Muscle layer of colon (tissue), 2 donors: ENCODE measurements around the gene ERCC3.
"Not testable (repeated sequence)": the region's sequence is repeated elsewhere in the genome, so short reads cannot be mapped to it uniquely, and the experiment has no call there.

Source experiments
- H3K27ac ChIP-seq: one replicate; pipeline ENCODE4 v1.7.0; 2013; ENCODE audit warnings: low read depth, mild to moderate bottlenecking, low read length, moderate library complexity
- H3K27me3 ChIP-seq, 2 donors: one replicate each; pipeline ENCODE4 v1.7.0; 2013; ENCODE audit warnings: low read length in 2 of 2, mild to moderate bottlenecking in 2 of 2; ENCODE audit not compliant: insufficient read depth in 2 of 2, control insufficient read depth in 1 of 2
- H3K36me3 ChIP-seq: one replicate; pipeline ENCODE4 v1.7.0; 2013; ENCODE audit warnings: mild to moderate bottlenecking, low read length; ENCODE audit not compliant: insufficient read depth
- H3K4me1 ChIP-seq: one replicate; pipeline ENCODE4 v1.7.0; 2013; ENCODE audit warnings: mild to moderate bottlenecking, low read length; ENCODE audit not compliant: insufficient read depth
- H3K4me3 ChIP-seq, 2 donors: one replicate each; pipeline ENCODE4 v1.7.0; 2013; ENCODE audit warnings: low read length in 2 of 2, low read depth in 1 of 2, mild to moderate bottlenecking in 1 of 2, moderate library complexity in 1 of 2
- H3K9ac ChIP-seq: one replicate; pipeline ENCODE4 v1.7.0; 2013; ENCODE audit warnings: low read length
- H3K9me3 ChIP-seq: one replicate; pipeline ENCODE4 v1.7.0; 2013; ENCODE audit warnings: mild to moderate bottlenecking, low read length
- donor health status: abdominal sarcoma.
- donor health status: Adenocarcinoma of cecum.

ERCC3 gene

GRCh38 chr2:127239395-127239794 lies 54.5 kb downstream of the ERCC3 start:
- H3K9me3 ChIP-seq, result no peaks in the 10 kb centered on the region
- H3K36me3 ChIP-seq, result no peaks in the 10 kb centered on the region
- H3K4me1 ChIP-seq, result no peaks in the 10 kb centered on the region
- no peak overlapping the region for H3K27ac ChIP-seq
- H3K4me3 ChIP-seq, result no peak overlapping the region
- no peaks in the 10 kb centered on the region for H3K27me3 ChIP-seq
- H3K9ac ChIP-seq, result no peak overlapping the region

GRCh38 chr2:127237768-127238167 lies 56.2 kb downstream of the ERCC3 start:
- not testable (repeated sequence) for H3K9me3 ChIP-seq, H3K36me3 ChIP-seq, H3K4me1 ChIP-seq, H3K27me3 ChIP-seq, H3K9ac ChIP-seq, H3K27ac ChIP-seq, H3K4me3 ChIP-seq

- Histone ChIP-seq H3K9me3 (no peaks in the 10 kb centered on the region), H3K27me3 (no peaks in the 10 kb centered on the region), H3K27ac (no peak overlapping the region)
Measured at GRCh38 chr2:127235082-127235702, 58.8 kb downstream of the ERCC3 start.

GRCh38 chr2:127233710-127234109 lies 60.2 kb downstream of the ERCC3 start:
- H3K4me3 ChIP-seq, result no peak overlapping the region
- H3K9me3 ChIP-seq, result no peaks in the 10 kb centered on the region
- H3K36me3 ChIP-seq, result no peaks in the 10 kb centered on the region
- H3K27ac ChIP-seq, result no peak overlapping the region
- no peaks in the 10 kb centered on the region for H3K4me1 ChIP-seq
- H3K27me3 ChIP-seq, result no peaks in the 10 kb centered on the region
- H3K9ac ChIP-seq, result no peak overlapping the region

More at GRCh38 chr2:127235082-127235702, 58.8 kb downstream of the ERCC3 start:
- Histone ChIP-seq H3K4me1 (no peaks in the 10 kb centered on the region), H3K9ac (no peak overlapping the region), H3K4me3 (no peak overlapping the region), H3K36me3 (no peaks in the 10 kb centered on the region)

GRCh38 chr2:127231130-127231865 lies 62.6 kb downstream of the ERCC3 start:
- Histone ChIP-seq H3K4me1 (peaks cover 7% of the 10 kb centered on the region), H3K27me3 (no peaks in the 10 kb centered on the region), H3K9ac (no peak overlapping the region), H3K27ac (no peak overlapping the region), H3K4me3 (no peak overlapping the region), H3K9me3 (no peaks in the 10 kb centered on the region), H3K36me3 (no peaks in the 10 kb centered on the region)

- Histone ChIP-seq H3K4me3 (no peak overlapping the region), H3K9ac (no peak overlapping the region), H3K9me3 (no peaks in the 10 kb centered on the region), H3K27ac (no peak overlapping the region), H3K36me3 (no peaks in the 10 kb centered on the region), H3K27me3 (no peaks in the 10 kb centered on the region), H3K4me1 (peaks cover 9% of the 10 kb centered on the region)
Measured at GRCh38 chr2:127229555-127229954, 64.4 kb downstream of the ERCC3 start.

- Histone ChIP-seq H3K4me1 (peaks cover 9% of the 10 kb centered on the region), H3K9ac (no peak overlapping the region), H3K27me3 (no peaks in the 10 kb centered on the region), H3K4me3 (no peak overlapping the region), H3K27ac (no peak overlapping the region), H3K36me3 (no peaks in the 10 kb centered on the region), H3K9me3 (no peaks in the 10 kb centered on the region)
Measured at GRCh38 chr2:127228102-127228501, 65.8 kb downstream of the ERCC3 start.

- H3K27ac ChIP-seq, H3K9me3 ChIP-seq, H3K9ac ChIP-seq, H3K4me1 ChIP-seq, H3K27me3 ChIP-seq, H3K4me3 ChIP-seq, H3K36me3 ChIP-seq: not testable (repeated sequence)
Measured at GRCh38 chr2:127227264-127227660, 66.7 kb downstream of the ERCC3 start.

GRCh38 chr2:127226520-127227263 lies 67.3 kb downstream of the ERCC3 start:
- Histone ChIP-seq H3K4me1 (peaks cover 9% of the 10 kb centered on the region), H3K9ac (no peak overlapping the region), H3K9me3 (no peaks in the 10 kb centered on the region), H3K27me3 (no peaks in the 10 kb centered on the region), H3K27ac (no peak overlapping the region), H3K36me3 (no peaks in the 10 kb centered on the region), H3K4me3 (peak overlapping the region in 1 of 2 donors; percentile 7)

GRCh38 chr2:127226132-127226519 lies 67.8 kb downstream of the ERCC3 start:
- H3K4me1 ChIP-seq, result peaks cover 9% of the 10 kb centered on the region
- no peaks in the 10 kb centered on the region for H3K36me3 ChIP-seq
- H3K9ac ChIP-seq, result no peak overlapping the region
- H3K27me3 ChIP-seq, result peaks cover 0 to under 1% of the 10 kb centered on the region in 2 donors
- peak overlapping the region in 1 of 2 donors; percentile 7 for H3K4me3 ChIP-seq
- no peaks in the 10 kb centered on the region for H3K9me3 ChIP-seq
- H3K27ac ChIP-seq, result no peak overlapping the region

GRCh38 chr2:127225186-127225960 lies 68.6 kb downstream of the ERCC3 start:
- Histone ChIP-seq H3K36me3 (no peaks in the 10 kb centered on the region), H3K27me3 (peaks cover 7 to 8% of the 10 kb centered on the region in 2 donors), H3K4me1 (peaks cover 17% of the 10 kb centered on the region), H3K4me3 (no peak overlapping the region), H3K27ac (no peak overlapping the region), H3K9ac (no peak overlapping the region), H3K9me3 (no peaks in the 10 kb centered on the region)
